Neural progenitor cell (in vitro differentiated cells): ENCODE measurements around the gene AUNIP. TPM values are rescaled to one million over a fixed set of nuclear protein-coding genes. Genes with fewer than 3 reads are reported as not detected.
A peak's percentile ranks its signal among the peaks of the same experiment; 100 is the strongest.

ENCODE experiments used
- DNase-seq: peaks from one replicate; pipeline ENCODE4 v3.0.0-alpha.2; 2016; ENCODE audit warnings: low spot score
- H2AFZ ChIP-seq: fragments of 200-600 bp; sonication (generic); replicated peaks from 2 replicates; pipeline ENCODE4 v1.6.1; 2016; ENCODE audit warnings: antibody characterized with exemption
- H3F3A ChIP-seq: fragments of 200-600 bp; sonication (generic); 2 replicates; pipeline ENCODE4 v1.6.1; 2016; ENCODE audit warnings: antibody characterized with exemption, low read depth
- H3K27ac ChIP-seq: fragments of 200-600 bp; sonication (generic); 2 replicates; pipeline ENCODE4 v1.5.1; 2016; ENCODE audit warnings: mild to moderate bottlenecking
- H3K27me3 ChIP-seq: fragments of 200-600 bp; sonication (generic); 2 replicates; pipeline ENCODE4 v1.6.1; 2016; ENCODE audit warnings: mild to moderate bottlenecking, moderate library complexity
- H3K36me3 ChIP-seq: fragments of 200-600 bp; sonication (generic); 2 replicates; pipeline ENCODE4 v1.5.1; 2016
- H3K4me1 ChIP-seq: fragments of 200-600 bp; sonication (generic); 2 replicates; pipeline ENCODE4 v1.6.1; 2016; ENCODE audit warnings: mixed run types
- H3K4me2 ChIP-seq: fragments of 200-600 bp; sonication (generic); 2 replicates; pipeline ENCODE4 v1.6.1; 2016
- H3K4me3 ChIP-seq: fragments of 200-600 bp; sonication (generic); 2 replicates; pipeline ENCODE4 v1.5.1; 2016
- H3K79me2 ChIP-seq: fragments of 200-600 bp; sonication (generic); 2 replicates; pipeline ENCODE4 v1.6.1; 2016; ENCODE audit warnings: low read depth
- H3K9ac ChIP-seq: fragments of 200-600 bp; sonication (generic); 2 replicates; pipeline ENCODE4 v1.6.1; 2016
- H3K9me3 ChIP-seq: fragments of 200-600 bp; sonication (generic); 2 replicates; pipeline ENCODE4 v1.5.1; 2016; ENCODE audit warnings: low read depth
- H4K20me1 ChIP-seq: fragments of 200-600 bp; sonication (generic); 2 replicates; pipeline ENCODE4 v1.6.1; 2016; ENCODE audit warnings: low read depth
- H3K27ac Mint-ChIP-seq: 3 replicates; pipeline ENCODE4 v1.8.0; 2021; ENCODE audit warnings: mixed read lengths
- H3K27me3 Mint-ChIP-seq: 2 replicates; pipeline ENCODE4 v1.8.0; 2022; ENCODE audit warnings: low read depth, mild to moderate bottlenecking, inconsistent platforms, moderate library complexity, mixed read lengths; ENCODE audit not compliant: insufficient read depth
- H3K36me3 Mint-ChIP-seq: 3 replicates; pipeline ENCODE4 v1.8.0; 2021; ENCODE audit warnings: mixed read lengths
- H3K4me1 Mint-ChIP-seq: 3 replicates; pipeline ENCODE4 v1.8.0; 2021; ENCODE audit warnings: mixed read lengths
- H3K4me3 Mint-ChIP-seq: 3 replicates; pipeline ENCODE4 v1.8.0; 2021; ENCODE audit warnings: mild to moderate bottlenecking, moderate library complexity, mixed read lengths
- H3K9me3 Mint-ChIP-seq: 3 replicates; pipeline ENCODE4 v1.8.0; 2020; ENCODE audit warnings: mixed read lengths
- EZH2 ChIP-seq: fragments of 200-600 bp; sonication (generic); IDR thresholded peaks from 2 replicates; pipeline ENCODE4 v1.6.1; 2017; ENCODE audit warnings: antibody characterized with exemption, mild to moderate bottlenecking, moderate library complexity
- EZH2phosphoT487 ChIP-seq: fragments of 200-600 bp; sonication (generic); IDR thresholded peaks from 2 replicates; pipeline ENCODE4 v1.6.1; 2017; ENCODE audit warnings: antibody characterized with exemption
- total RNA-seq: library from RNA; depleted of rRNA; stranded (reverse); fragments of >200 nt; gene quantifications from 2 replicates; pipeline ENCODE4 v1.2.3, GENCODE V29; 2015; ENCODE audit warnings: low replicate concordance
- TF ChIP-seq, protein P1 (sequence below): fragments of 200-600 bp; sonication (generic); IDR thresholded peaks from 2 replicates; pipeline ENCODE4 v1.5.1; 2017; ENCODE audit warnings: antibody characterized with exemption, mild to moderate bottlenecking

AUNIP gene
- total RNA-seq, 1 donor from 2014 or later: 15.2 TPM

DNA sequence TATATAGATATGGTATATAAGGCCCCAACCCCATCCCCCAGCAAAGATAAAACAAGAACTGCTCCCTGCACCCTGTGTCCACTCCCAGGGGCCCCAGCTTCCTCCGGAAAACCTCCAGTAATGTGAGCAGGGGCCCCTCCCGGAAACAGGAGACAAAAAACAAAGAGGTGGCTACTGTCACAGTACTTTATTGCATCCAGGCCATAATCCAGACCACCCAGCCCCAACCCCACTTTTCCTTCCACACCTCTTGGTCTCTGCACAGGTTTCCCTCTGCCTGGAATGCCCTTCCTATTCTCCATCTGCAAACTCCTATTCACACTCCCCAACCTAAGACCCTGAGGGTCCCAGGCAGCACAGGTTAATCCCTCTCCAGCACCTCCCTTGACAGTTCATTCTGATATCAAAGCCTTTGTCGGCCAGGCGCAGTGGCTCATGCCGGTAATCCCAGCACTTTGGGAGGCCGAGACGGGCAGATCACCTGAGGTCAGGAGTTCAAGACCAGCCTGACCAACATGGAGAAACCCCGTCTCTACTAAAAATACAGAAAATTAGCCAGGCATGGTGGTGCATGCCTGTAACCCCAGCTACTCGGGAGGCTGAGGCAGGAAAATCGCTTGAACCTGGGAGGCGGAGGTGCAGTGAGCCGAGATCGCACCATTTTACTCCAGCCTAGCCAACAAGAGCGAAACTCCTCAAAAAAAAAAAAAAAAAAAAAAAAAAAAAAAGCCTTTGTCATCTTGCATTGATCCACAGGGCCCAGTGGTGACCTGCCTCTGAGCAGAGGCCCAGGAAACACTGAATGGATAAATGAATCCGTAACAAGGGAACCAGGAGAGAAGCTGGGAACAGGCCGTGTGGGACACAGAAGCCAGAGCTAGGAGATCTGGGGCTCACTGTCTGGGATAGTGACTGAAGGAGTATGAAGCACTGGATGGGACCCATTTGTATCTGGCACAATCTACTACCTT is 2.3 kb upstream of the AUNIP start:
- no peaks in the 10 kb centered on the region for H3K9me3 ChIP-seq
- H3K4me2 ChIP-seq: no peak overlapping the region
- H3K4me1 ChIP-seq: peaks cover 12% of the 10 kb centered on the region
- peaks cover 3% of the 10 kb centered on the region for H3F3A ChIP-seq
- TF ChIP-seq, protein P1, sequence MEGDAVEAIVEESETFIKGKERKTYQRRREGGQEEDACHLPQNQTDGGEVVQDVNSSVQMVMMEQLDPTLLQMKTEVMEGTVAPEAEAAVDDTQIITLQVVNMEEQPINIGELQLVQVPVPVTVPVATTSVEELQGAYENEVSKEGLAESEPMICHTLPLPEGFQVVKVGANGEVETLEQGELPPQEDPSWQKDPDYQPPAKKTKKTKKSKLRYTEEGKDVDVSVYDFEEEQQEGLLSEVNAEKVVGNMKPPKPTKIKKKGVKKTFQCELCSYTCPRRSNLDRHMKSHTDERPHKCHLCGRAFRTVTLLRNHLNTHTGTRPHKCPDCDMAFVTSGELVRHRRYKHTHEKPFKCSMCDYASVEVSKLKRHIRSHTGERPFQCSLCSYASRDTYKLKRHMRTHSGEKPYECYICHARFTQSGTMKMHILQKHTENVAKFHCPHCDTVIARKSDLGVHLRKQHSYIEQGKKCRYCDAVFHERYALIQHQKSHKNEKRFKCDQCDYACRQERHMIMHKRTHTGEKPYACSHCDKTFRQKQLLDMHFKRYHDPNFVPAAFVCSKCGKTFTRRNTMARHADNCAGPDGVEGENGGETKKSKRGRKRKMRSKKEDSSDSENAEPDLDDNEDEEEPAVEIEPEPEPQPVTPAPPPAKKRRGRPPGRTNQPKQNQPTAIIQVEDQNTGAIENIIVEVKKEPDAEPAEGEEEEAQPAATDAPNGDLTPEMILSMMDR: no peak
- no peak for TF ChIP-seq EZH2
- no peak for TF ChIP-seq EZH2phosphoT487
- H3K4me3 ChIP-seq: no peak overlapping the region
- H3K36me3 ChIP-seq: no peaks in the 10 kb centered on the region
- Mint-ChIP-seq H3K27me3 (peaks cover 11% of the 10 kb centered on the region), H3K27ac (no peak overlapping the region), H3K36me3 (peaks cover 9% of the 10 kb centered on the region), H3K4me3 (peak overlapping the region; percentile 74), H3K9me3 (no peaks in the 10 kb centered on the region), H3K4me1 (peaks cover 23% of the 10 kb centered on the region)
- no peak overlapping the region for H3K27ac ChIP-seq
- H3K9ac ChIP-seq: no peak overlapping the region
- peaks cover 25% of the 10 kb centered on the region for H3K79me2 ChIP-seq
- H4K20me1 ChIP-seq: peaks cover 4% of the 10 kb centered on the region
- H2AFZ ChIP-seq: no peak overlapping the region
- DNase-seq: peak; percentile 15
- H3K27me3 ChIP-seq: no peaks in the 10 kb centered on the region

DNA sequence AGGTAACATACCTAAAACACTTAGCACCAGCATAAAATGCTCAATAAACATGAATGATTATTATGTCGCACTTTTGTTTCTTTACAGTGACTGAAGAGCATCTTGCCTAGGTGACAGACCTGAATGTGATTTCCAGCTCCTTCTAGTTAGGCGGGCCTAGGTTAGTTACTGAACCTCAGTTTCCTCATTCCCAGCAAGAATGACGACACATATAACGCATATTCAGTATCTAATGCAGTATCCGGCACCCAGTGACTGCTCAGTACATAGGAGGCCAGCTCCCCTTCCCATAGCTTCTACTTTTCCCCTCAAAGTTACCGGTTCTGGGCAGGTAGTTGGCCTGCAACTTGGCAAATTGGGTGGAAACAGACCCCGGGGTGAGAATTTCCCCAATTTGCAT is 763 bp downstream of the AUNIP start:
- Mint-ChIP-seq H3K4me1 (peaks cover 23% of the 10 kb centered on the region), H3K27ac (peak overlapping the region; percentile 62), H3K4me3 (peak overlapping the region; percentile 90), H3K27me3 (peaks cover 7% of the 10 kb centered on the region), H3K9me3 (no peaks in the 10 kb centered on the region), H3K36me3 (peaks cover 9% of the 10 kb centered on the region)
- Histone ChIP-seq H3K9me3 (no peaks in the 10 kb centered on the region), H3K27me3 (no peaks in the 10 kb centered on the region), H3K79me2 (peaks cover 54% of the 10 kb centered on the region), H3K4me3 (peak overlapping the region; percentile 68), H3K4me1 (peaks cover 12% of the 10 kb centered on the region), H4K20me1 (peaks cover 4% of the 10 kb centered on the region), H3K36me3 (no peaks in the 10 kb centered on the region), H2AFZ (peak overlapping the region; percentile 99), H3K27ac (no peak overlapping the region), H3F3A (peaks cover 9% of the 10 kb centered on the region), H3K4me2 (peak overlapping the region; percentile 95), H3K9ac (no peak overlapping the region)
- DNase-seq: no peak
- TF ChIP-seq EZH2 (no peak), EZH2phosphoT487 (no peak)
- TF ChIP-seq, protein P1: no peak

DNA sequence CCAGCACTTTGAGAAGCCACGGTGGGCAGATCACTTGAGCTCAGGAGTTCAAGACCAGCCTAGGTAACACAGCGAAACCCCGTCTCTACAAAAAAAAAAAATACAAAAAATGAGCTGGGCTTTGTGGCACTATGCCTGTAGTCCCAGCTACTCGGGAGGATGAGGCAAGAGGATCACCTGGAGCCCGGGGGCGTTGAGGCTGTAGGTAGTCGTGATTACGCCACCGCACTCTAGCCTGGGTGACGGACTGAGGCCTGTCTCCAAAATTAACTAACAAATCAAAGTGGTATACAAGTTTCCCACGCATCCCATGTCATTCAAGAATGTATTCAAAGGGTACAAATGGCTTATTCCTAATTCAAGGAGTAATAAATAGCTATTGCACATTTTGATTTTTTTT is 2.4 kb downstream of the AUNIP start:
- Mint-ChIP-seq H3K27me3 (peaks cover 3% of the 10 kb centered on the region), H3K4me1 (peaks cover 23% of the 10 kb centered on the region), H3K36me3 (peaks cover 2% of the 10 kb centered on the region), H3K27ac (no peak overlapping the region), H3K4me3 (no peak overlapping the region), H3K9me3 (no peaks in the 10 kb centered on the region)
- H3K79me2 ChIP-seq: peaks cover 68% of the 10 kb centered on the region
- no peaks in the 10 kb centered on the region for H3K36me3 ChIP-seq
- no peak overlapping the region for H3K27ac ChIP-seq
- H4K20me1 ChIP-seq: peaks cover 4% of the 10 kb centered on the region
- H3K9me3 ChIP-seq: no peaks in the 10 kb centered on the region
- no peak overlapping the region for H3K4me3 ChIP-seq
- H3K27me3 ChIP-seq: no peaks in the 10 kb centered on the region
- no peak overlapping the region for H3K9ac ChIP-seq
- no peak for TF ChIP-seq EZH2phosphoT487
- no peak for TF ChIP-seq EZH2
- TF ChIP-seq, protein P1: no peak
- peaks cover 12% of the 10 kb centered on the region for H3K4me1 ChIP-seq
- no peak overlapping the region for H2AFZ ChIP-seq
- DNase-seq: no peak
- peaks cover 9% of the 10 kb centered on the region for H3F3A ChIP-seq
- no peak overlapping the region for H3K4me2 ChIP-seq
